GM12878 (cell line): ENCODE measurements around the gene SPEM2. TPM values are rescaled to one million over a fixed set of nuclear protein-coding genes. Genes with fewer than 3 reads are reported as not detected.

Experiments used
- BCLAF1 ChIP-seq: fragments of 450-650 bp; IDR thresholded peaks from 2 replicates; pipeline ENCODE4 v1.6.1; 2017; ENCODE audit warnings: antibody characterized with exemption, mild to moderate bottlenecking, moderate library complexity
- LARP7 ChIP-seq: fragments of 450-650 bp; IDR thresholded peaks from 2 replicates; pipeline ENCODE4 v1.6.1; 2017; ENCODE audit warnings: mild to moderate bottlenecking
- RAD51 ChIP-seq: fragments of 450-650 bp; IDR thresholded peaks from 2 replicates; pipeline ENCODE4 v1.6.1; 2016; ENCODE audit warnings: moderate library complexity, mild to moderate bottlenecking, inconsistent platforms
- RB1 ChIP-seq: fragments of 450-650 bp; formaldehyde crosslinking; IDR thresholded peaks from 2 replicates; pipeline ENCODE4 v1.6.1; 2017; ENCODE audit warnings: mild to moderate bottlenecking, borderline replicate concordance
- RUNX3 ChIP-seq: IDR thresholded peaks from 2 replicates; pipeline ENCODE4 v1.6.1; 2012; ENCODE audit warnings: low read length, inconsistent platforms
- TCF3 ChIP-seq: IDR thresholded peaks from 2 replicates; pipeline ENCODE4 v1.6.1; 2012; ENCODE audit warnings: low read depth, mild to moderate bottlenecking, low read length, borderline replicate concordance; ENCODE audit not compliant: insufficient read depth
- polyA plus RNA-seq, 11 experiments: library from polyadenylated mRNA; depleted of rRNA in 4 of 11; unstranded in 6 of 11; stranded (reverse) in 5 of 11; fragments of >200 nt; fragmentation: Nextera tagmentation in 4 of 11; fragmentation: Illumina TruSeq in 1 of 11; extraction: Ambion mirVana in 4 of 11; extraction: Trizol in 1 of 11; gene quantifications; 1 replicate in 1 of 11; 2 replicates in 10 of 11; pipeline versions ENCODE4 v1.2.1 to v1.2.3, GENCODE V29; 2011 to 2016; ENCODE audit warnings: inconsistent platforms in 2 of 11, missing spikeins in 2 of 11, low read depth in 1 of 11
- total RNA-seq, 4 experiments: library from RNA; depleted of rRNA in 3 of 4; stranded (reverse); fragments of >200 nt in 3 of 4; fragmentation: Illumina TruSeq in 1 of 4; extraction: Trizol in 1 of 4; gene quantifications; 2 replicates each; pipeline versions ENCODE4 v1.2.1 to v1.2.3, GENCODE V29; 2013 to 2021
- TF ChIP-seq, protein P1 (sequence below): fragments of 450-650 bp; IDR thresholded peaks from 2 replicates; pipeline ENCODE4 v1.6.1; 2017; ENCODE audit warnings: mild to moderate bottlenecking, moderate library complexity
- TF ChIP-seq, protein P2 (sequence below): fragments of 450-650 bp; IDR thresholded peaks from 2 replicates; pipeline ENCODE4 v1.6.1; 2016; ENCODE audit warnings: mild to moderate bottlenecking
- TF ChIP-seq, protein P3 (sequence below): fragments of 450-650 bp; IDR thresholded peaks from 2 replicates; pipeline ENCODE4 v1.6.1; 2017; ENCODE audit warnings: mild to moderate bottlenecking, moderate library complexity

SPEM2 gene
- total and polyA plus RNA-seq, 10 of the 15 experiments (the other 5 are each of a cell fraction or from before 2014, with no cell fraction given), result not detected

- TF ChIP-seq, protein P1, sequence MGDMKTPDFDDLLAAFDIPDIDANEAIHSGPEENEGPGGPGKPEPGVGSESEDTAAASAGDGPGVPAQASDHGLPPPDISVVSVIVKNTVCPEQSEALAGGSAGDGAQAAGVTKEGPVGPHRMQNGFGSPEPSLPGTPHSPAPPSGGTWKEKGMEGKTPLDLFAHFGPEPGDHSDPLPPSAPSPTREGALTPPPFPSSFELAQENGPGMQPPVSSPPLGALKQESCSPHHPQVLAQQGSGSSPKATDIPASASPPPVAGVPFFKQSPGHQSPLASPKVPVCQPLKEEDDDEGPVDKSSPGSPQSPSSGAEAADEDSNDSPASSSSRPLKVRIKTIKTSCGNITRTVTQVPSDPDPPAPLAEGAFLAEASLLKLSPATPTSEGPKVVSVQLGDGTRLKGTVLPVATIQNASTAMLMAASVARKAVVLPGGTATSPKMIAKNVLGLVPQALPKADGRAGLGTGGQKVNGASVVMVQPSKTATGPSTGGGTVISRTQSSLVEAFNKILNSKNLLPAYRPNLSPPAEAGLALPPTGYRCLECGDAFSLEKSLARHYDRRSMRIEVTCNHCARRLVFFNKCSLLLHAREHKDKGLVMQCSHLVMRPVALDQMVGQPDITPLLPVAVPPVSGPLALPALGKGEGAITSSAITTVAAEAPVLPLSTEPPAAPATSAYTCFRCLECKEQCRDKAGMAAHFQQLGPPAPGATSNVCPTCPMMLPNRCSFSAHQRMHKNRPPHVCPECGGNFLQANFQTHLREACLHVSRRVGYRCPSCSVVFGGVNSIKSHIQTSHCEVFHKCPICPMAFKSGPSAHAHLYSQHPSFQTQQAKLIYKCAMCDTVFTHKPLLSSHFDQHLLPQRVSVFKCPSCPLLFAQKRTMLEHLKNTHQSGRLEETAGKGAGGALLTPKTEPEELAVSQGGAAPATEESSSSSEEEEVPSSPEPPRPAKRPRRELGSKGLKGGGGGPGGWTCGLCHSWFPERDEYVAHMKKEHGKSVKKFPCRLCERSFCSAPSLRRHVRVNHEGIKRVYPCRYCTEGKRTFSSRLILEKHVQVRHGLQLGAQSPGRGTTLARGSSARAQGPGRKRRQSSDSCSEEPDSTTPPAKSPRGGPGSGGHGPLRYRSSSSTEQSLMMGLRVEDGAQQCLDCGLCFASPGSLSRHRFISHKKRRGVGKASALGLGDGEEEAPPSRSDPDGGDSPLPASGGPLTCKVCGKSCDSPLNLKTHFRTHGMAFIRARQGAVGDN, result peak; percentile 74; the same call in 1 of the 2 replicates
- no peak for TF ChIP-seq BCLAF1
- no peak for TF ChIP-seq RAD51
- TF ChIP-seq, protein P2, sequence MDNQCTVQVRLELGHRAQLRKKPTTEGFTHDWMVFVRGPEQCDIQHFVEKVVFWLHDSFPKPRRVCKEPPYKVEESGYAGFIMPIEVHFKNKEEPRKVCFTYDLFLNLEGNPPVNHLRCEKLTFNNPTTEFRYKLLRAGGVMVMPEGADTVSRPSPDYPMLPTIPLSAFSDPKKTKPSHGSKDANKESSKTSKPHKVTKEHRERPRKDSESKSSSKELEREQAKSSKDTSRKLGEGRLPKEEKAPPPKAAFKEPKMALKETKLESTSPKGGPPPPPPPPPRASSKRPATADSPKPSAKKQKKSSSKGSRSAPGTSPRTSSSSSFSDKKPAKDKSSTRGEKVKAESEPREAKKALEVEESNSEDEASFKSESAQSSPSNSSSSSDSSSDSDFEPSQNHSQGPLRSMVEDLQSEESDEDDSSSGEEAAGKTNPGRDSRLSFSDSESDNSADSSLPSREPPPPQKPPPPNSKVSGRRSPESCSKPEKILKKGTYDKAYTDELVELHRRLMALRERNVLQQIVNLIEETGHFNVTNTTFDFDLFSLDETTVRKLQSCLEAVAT, result peak; percentile 20; the same call in 1 of the 2 replicates
- TF ChIP-seq, protein P3, sequence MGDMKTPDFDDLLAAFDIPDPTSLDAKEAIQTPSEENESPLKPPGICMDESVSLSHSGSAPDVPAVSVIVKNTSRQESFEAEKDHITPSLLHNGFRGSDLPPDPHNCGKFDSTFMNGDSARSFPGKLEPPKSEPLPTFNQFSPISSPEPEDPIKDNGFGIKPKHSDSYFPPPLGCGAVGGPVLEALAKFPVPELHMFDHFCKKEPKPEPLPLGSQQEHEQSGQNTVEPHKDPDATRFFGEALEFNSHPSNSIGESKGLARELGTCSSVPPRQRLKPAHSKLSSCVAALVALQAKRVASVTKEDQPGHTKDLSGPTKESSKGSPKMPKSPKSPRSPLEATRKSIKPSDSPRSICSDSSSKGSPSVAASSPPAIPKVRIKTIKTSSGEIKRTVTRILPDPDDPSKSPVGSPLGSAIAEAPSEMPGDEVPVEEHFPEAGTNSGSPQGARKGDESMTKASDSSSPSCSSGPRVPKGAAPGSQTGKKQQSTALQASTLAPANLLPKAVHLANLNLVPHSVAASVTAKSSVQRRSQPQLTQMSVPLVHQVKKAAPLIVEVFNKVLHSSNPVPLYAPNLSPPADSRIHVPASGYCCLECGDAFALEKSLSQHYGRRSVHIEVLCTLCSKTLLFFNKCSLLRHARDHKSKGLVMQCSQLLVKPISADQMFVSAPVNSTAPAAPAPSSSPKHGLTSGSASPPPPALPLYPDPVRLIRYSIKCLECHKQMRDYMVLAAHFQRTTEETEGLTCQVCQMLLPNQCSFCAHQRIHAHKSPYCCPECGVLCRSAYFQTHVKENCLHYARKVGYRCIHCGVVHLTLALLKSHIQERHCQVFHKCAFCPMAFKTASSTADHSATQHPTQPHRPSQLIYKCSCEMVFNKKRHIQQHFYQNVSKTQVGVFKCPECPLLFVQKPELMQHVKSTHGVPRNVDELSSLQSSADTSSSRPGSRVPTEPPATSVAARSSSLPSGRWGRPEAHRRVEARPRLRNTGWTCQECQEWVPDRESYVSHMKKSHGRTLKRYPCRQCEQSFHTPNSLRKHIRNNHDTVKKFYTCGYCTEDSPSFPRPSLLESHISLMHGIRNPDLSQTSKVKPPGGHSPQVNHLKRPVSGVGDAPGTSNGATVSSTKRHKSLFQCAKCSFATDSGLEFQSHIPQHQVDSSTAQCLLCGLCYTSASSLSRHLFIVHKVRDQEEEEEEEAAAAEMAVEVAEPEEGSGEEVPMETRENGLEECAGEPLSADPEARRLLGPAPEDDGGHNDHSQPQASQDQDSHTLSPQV, result 0 out of 2 replicates have a peak, but pooled peaks have one; percentile 36
- 0 out of 2 replicates have a peak, but pooled peaks have one; percentile 53 for TF ChIP-seq RB1
- no peak for TF ChIP-seq TCF3
- TF ChIP-seq LARP7, result peak; percentile 65
- TF ChIP-seq RUNX3, result no peak
- TF ChIP-seq, all 136 proteins: peak for 25
Observed at GRCh38 chr17:7394452-7395191, 30.8 kb upstream of the SPEM2 start, which contains the start of gene PLSCR3 (continued).
